H1 (cell line): ENCODE data around the gene TSPAN9. TPM values are rescaled to one million over a fixed set of nuclear protein-coding genes. Genes with fewer than 3 reads are reported as not detected.
A peak's percentile ranks its signal among the peaks of the same experiment; 100 is the strongest.

Experiments
- CTCF ChIA-PET: fragments of 300-600 bp; sonication (Branson Sonifier 250); formaldehyde crosslinking; loops from one replicate; lab custom pipeline; 2021; ENCODE audit not compliant: partially characterized antibody; lab: Charles Lee
- POLR2A ChIA-PET: fragments of 300-600 bp; sonication (Branson Sonifier 250); formaldehyde crosslinking; loops from one replicate; lab custom pipeline; 2021; ENCODE audit warnings: inconsistent platforms; ENCODE audit not compliant: partially characterized antibody; lab: Charles Lee
- DNase-seq, 2 experiments: peaks; one replicate each; pipeline versions ENCODE4 v3.0.0 to v3.0.0-alpha.2; 2010 to 2022; ENCODE audit warnings: low spot score in 2 of 2, low read depth in 1 of 2, mixed read lengths in 1 of 2
- FAIRE-seq: peaks from 2 replicates; lab custom pipeline; 2011; peaks lifted over from hg19 to GRCh38; lab: Jason Lieb, UNC
- H2AFZ ChIP-seq: 2 replicates; pipeline ENCODE4 v1.8.1; 2012; ENCODE audit warnings: low read length, inconsistent platforms
- H2AK5ac ChIP-seq: 2 replicates; pipeline ENCODE4 v1.6.1; 2013; ENCODE audit warnings: low read depth, low read length
- H2BK120ac ChIP-seq: replicated peaks from 2 replicates; pipeline ENCODE3; 2013; ENCODE audit warnings: low read depth, low read length, inconsistent platforms
- H2BK12ac ChIP-seq: 2 replicates; pipeline ENCODE4 v1.6.1; 2013; ENCODE audit warnings: low read depth, low read length
- H2BK15ac ChIP-seq: 2 replicates; pipeline ENCODE4 v1.6.1; 2013; ENCODE audit warnings: low read length
- H2BK20ac ChIP-seq: 2 replicates; pipeline ENCODE4 v1.6.1; 2013; ENCODE audit warnings: low read length
- H2BK5ac ChIP-seq: 2 replicates; pipeline ENCODE4 v1.6.1; 2013; ENCODE audit warnings: low read depth, low read length
- H3K14ac ChIP-seq: 2 replicates; pipeline ENCODE4 v1.6.1; 2013; ENCODE audit warnings: inconsistent platforms; ENCODE audit not compliant: insufficient read length
- H3K18ac ChIP-seq: 2 replicates; pipeline ENCODE4 v1.6.1; 2013; ENCODE audit warnings: low read length; ENCODE audit errors: extremely low read depth
- H3K23ac ChIP-seq: 2 replicates; pipeline ENCODE4 v1.6.1; 2013; ENCODE audit warnings: inconsistent platforms; ENCODE audit not compliant: insufficient read length
- H3K23me2 ChIP-seq: 2 replicates; pipeline ENCODE4 v1.6.1; 2013; ENCODE audit warnings: low read depth, low read length
- H3K27ac ChIP-seq: 2 replicates; pipeline ENCODE4 v1.6.1; 2011; ENCODE audit warnings: low read depth, low read length, inconsistent platforms
- H3K27me3 ChIP-seq, 4 experiments: replicated peaks in 1 of 4; 1 replicate in 1 of 4; 2 replicates in 3 of 4; pipeline versions ENCODE4 v1.6.1 to v1.8.1; 2011 to 2013; ENCODE audit warnings: low read length in 3 of 4, mild to moderate bottlenecking in 3 of 4, inconsistent platforms in 2 of 4, mixed read lengths in 2 of 4, moderate library complexity in 1 of 4; ENCODE audit not compliant: control insufficient read depth in 3 of 4, insufficient read depth in 3 of 4; ENCODE audit errors: extremely low read depth in 1 of 4
- H3K36me3 ChIP-seq, 4 experiments: 2 replicates each; pipeline versions ENCODE4 v1.6.1 to v1.8.1; 2011 to 2013; ENCODE audit warnings: mild to moderate bottlenecking in 4 of 4, low read length in 3 of 4, moderate library complexity in 2 of 4, control low read depth in 1 of 4, inconsistent platforms in 1 of 4; ENCODE audit not compliant: insufficient read depth in 4 of 4, control insufficient read depth in 2 of 4
- H3K4ac ChIP-seq: replicated peaks from 2 replicates; pipeline ENCODE3; 2013; ENCODE audit warnings: low read length, low read depth, mixed read lengths, inconsistent platforms; ENCODE audit not compliant: insufficient read length
- H3K4me1 ChIP-seq, 4 experiments: replicated peaks in 1 of 4; 1 replicate in 1 of 4; 2 replicates in 3 of 4; pipeline versions ENCODE4 v1.6.1 to v1.8.1; 2011 to 2013; ENCODE audit warnings: low read length in 3 of 4, inconsistent platforms in 2 of 4, mixed read lengths in 1 of 4; ENCODE audit not compliant: insufficient read depth in 4 of 4, control insufficient read depth in 3 of 4
- H3K4me2 ChIP-seq, 2 experiments: 2 replicates each; pipeline versions ENCODE4 v1.6.1 to v1.8.1; 2011 to 2013; ENCODE audit warnings: low read depth in 2 of 2, low read length in 2 of 2, control low read depth in 1 of 2, inconsistent platforms in 1 of 2, mild to moderate bottlenecking in 1 of 2; ENCODE audit not compliant: insufficient read depth in 1 of 2
- H3K4me3 ChIP-seq, 4 experiments: fragments of 200-600, 300-600 bp in 1 of 4; sonication (generic), shearing (Covaris generic), sonication (Bioruptor Twin) in 1 of 4; 2 replicates each; pipeline versions ENCODE4 v1.5.1 to v1.8.1; 2011 to 2016; ENCODE audit warnings: low read length in 4 of 4, low read depth in 3 of 4, control low read depth in 2 of 4, inconsistent platforms in 2 of 4, mild to moderate bottlenecking in 2 of 4, mixed read lengths in 1 of 4, moderate library complexity in 1 of 4; ENCODE audit not compliant: insufficient read depth in 2 of 4; ENCODE audit errors: extremely low read depth in 1 of 4
- H3K56ac ChIP-seq: replicated peaks from 2 replicates; pipeline ENCODE3; 2013; ENCODE audit warnings: low read depth, mild to moderate bottlenecking, mixed read lengths, low read length, inconsistent platforms; ENCODE audit not compliant: insufficient read length
- H3K79me1 ChIP-seq: 2 replicates; pipeline ENCODE4 v1.6.1; 2013; ENCODE audit warnings: low read depth, low read length, control low read depth
- H3K79me2 ChIP-seq, 2 experiments: 2 replicates each; pipeline versions ENCODE4 v1.6.1 to v1.8.1; 2012 to 2013; ENCODE audit warnings: low read length in 2 of 2, mild to moderate bottlenecking in 2 of 2, inconsistent platforms in 1 of 2; ENCODE audit not compliant: insufficient read depth in 2 of 2, control insufficient read depth in 1 of 2
- H3K9ac ChIP-seq, 4 experiments: replicated peaks in 1 of 4; 1 replicate in 1 of 4; 2 replicates in 3 of 4; pipeline versions ENCODE4 v1.6.1 to v1.8.1; 2011 to 2013; ENCODE audit warnings: low read depth in 3 of 4, low read length in 3 of 4, control low read depth in 2 of 4, mild to moderate bottlenecking in 2 of 4, moderate library complexity in 2 of 4, inconsistent platforms in 1 of 4; ENCODE audit errors: extremely low read depth in 1 of 4
- H3K9me3 ChIP-seq, 2 experiments: 2 replicates each; pipeline versions ENCODE4 v1.6.1 to v1.8.1; 2012 to 2013; ENCODE audit warnings: mild to moderate bottlenecking in 2 of 2, moderate library complexity in 2 of 2, control low read depth in 1 of 2, inconsistent platforms in 1 of 2, low read depth in 1 of 2, low read length in 1 of 2, mixed read lengths in 1 of 2; ENCODE audit not compliant: insufficient read depth in 2 of 2
- H4K20me1 ChIP-seq, 2 experiments: replicated peaks in 1 of 2; 2 replicates each; pipeline versions ENCODE3 to v1.8.1; 2011 to 2013; ENCODE audit warnings: inconsistent platforms in 2 of 2, low read length in 2 of 2, mild to moderate bottlenecking in 1 of 2; ENCODE audit not compliant: insufficient read depth in 2 of 2, control insufficient read depth in 1 of 2
- H4K5ac ChIP-seq: 2 replicates; pipeline ENCODE4 v1.6.1; 2013; ENCODE audit warnings: low read length, low read depth, mixed read lengths, inconsistent platforms; ENCODE audit not compliant: insufficient read length
- H4K8ac ChIP-seq: 2 replicates; pipeline ENCODE4 v1.8.0; 2013; ENCODE audit warnings: mild to moderate bottlenecking, moderate library complexity, low read length, inconsistent platforms; ENCODE audit not compliant: insufficient read depth; ENCODE audit errors: extremely low read depth
- H4K91ac ChIP-seq: replicated peaks from 2 replicates; pipeline ENCODE3; 2013; ENCODE audit warnings: low read length, mixed read lengths, inconsistent platforms; ENCODE audit not compliant: insufficient read length
- ASH2L ChIP-seq: fragments of 200-600, 300-600 bp; sonication (generic); IDR thresholded peaks from one replicate; pipeline ENCODE4 v1.7.1; 2017; ENCODE audit warnings: low read length
- BACH1 ChIP-seq: IDR thresholded peaks from 2 replicates; pipeline ENCODE4 v1.6.1; 2012; ENCODE audit warnings: low read length, improper control_type of control experiment
- CBX5 ChIP-seq: fragments of 300-800, 300-1000 bp; sonication (generic); IDR thresholded peaks from 2 replicates; pipeline ENCODE4 v1.7.1; 2016; ENCODE audit warnings: antibody characterized with exemption, low read length, low read depth
- EZH2 ChIP-seq: fragments of 200-600 bp; sonication (generic); IDR thresholded peaks from 2 replicates; pipeline ENCODE4 v1.7.1; 2012; ENCODE audit warnings: low read depth, mild to moderate bottlenecking, moderate library complexity, low read length, inconsistent platforms; ENCODE audit not compliant: severe bottlenecking
- GABPA ChIP-seq: IDR thresholded peaks from 2 replicates; pipeline ENCODE4 v1.6.1; 2011; ENCODE audit warnings: mild to moderate bottlenecking, low read length, moderate library complexity, borderline replicate concordance; ENCODE audit not compliant: insufficient read depth
- HDAC6 ChIP-seq: IDR thresholded peaks from one replicate; pipeline ENCODE4 v1.7.1; 2012; ENCODE audit warnings: low read depth, mild to moderate bottlenecking, inconsistent platforms, low read length, moderate library complexity
- SIN3A ChIP-seq, 2 experiments: IDR thresholded peaks in 1 of 2; conservative IDR thresholded peaks in 1 of 2; 2 replicates each; pipeline ENCODE4 v1.6.1; 2011 to 2012; ENCODE audit warnings: low read length in 2 of 2, improper control_type of control experiment in 1 of 2, low read depth in 1 of 2, mild to moderate bottlenecking in 1 of 2
- SIX5 ChIP-seq: IDR thresholded peaks from 2 replicates; pipeline ENCODE4 v1.6.1; 2011; ENCODE audit warnings: mild to moderate bottlenecking, low read depth, low read length
- TAF1 ChIP-seq: IDR thresholded peaks from 2 replicates; pipeline ENCODE4 v1.6.1; 2011; ENCODE audit warnings: mild to moderate bottlenecking, low read depth, low read length
- WGBS, 2 experiments: shearing (Covaris generic) in 1 of 2; methylation state at CpG; one replicate each; pipeline versions ENCODE4 v1.1.6 to v1.1.7; 2013 to 2015; ENCODE audit warnings: low lambda C conversion rate in 2 of 2, mixed read lengths in 2 of 2, inconsistent platforms in 1 of 2, low coverage in 1 of 2, missing lambda C conversion rate in 1 of 2; ENCODE audit not compliant: insufficient replicate concordance in 2 of 2, insufficient coverage in 1 of 2, insufficient read length in 1 of 2; ENCODE audit errors: extremely low coverage in 1 of 2, missing lambda C conversion rate in 1 of 2; 5-methylcytosine and 5-hydroxymethylcytosine counted together
- polyA plus RNA-seq, 7 experiments: library from polyadenylated mRNA; depleted of rRNA in 3 of 7; stranded (reverse) in 5 of 7; unstranded in 2 of 7; fragments of >200 nt in 5 of 7; fragments of 200-250 nt in 2 of 7; gene quantifications; 1 replicate in 5 of 7; 2 replicates in 1 of 7; 4 replicates in 1 of 7; pipeline versions ENCODE4 v1.2.1 to v1.2.3, GENCODE V29; 2011 to 2013; ENCODE audit warnings: missing spikeins in 2 of 7, mixed read lengths in 2 of 7
- total RNA-seq: library from RNA; stranded (reverse); fragmentation: NEBNext Ultra II Directional; extraction: Animal tissue kit (Norgen Biotek cat#: 25700); gene quantifications from 2 replicates; pipeline ENCODE4 v1.2.1, GENCODE V29; 2021
- TF ChIP-seq, protein P1 (sequence below): IDR thresholded peaks from 2 replicates; pipeline ENCODE4 v1.6.1; 2011; ENCODE audit warnings: low read depth, mild to moderate bottlenecking, low read length; ENCODE audit not compliant: insufficient read depth
- TF ChIP-seq, protein P2 (sequence below): IDR thresholded peaks from 2 replicates; pipeline ENCODE4 v1.6.1; 2012; ENCODE audit warnings: inconsistent platforms

TSPAN9 gene
- total and polyA plus RNA-seq, 2 of the 8 experiments (the other 6 are each of a cell fraction or from before 2014, with no cell fraction given): 11.5 to 29.1 TPM

DNA sequence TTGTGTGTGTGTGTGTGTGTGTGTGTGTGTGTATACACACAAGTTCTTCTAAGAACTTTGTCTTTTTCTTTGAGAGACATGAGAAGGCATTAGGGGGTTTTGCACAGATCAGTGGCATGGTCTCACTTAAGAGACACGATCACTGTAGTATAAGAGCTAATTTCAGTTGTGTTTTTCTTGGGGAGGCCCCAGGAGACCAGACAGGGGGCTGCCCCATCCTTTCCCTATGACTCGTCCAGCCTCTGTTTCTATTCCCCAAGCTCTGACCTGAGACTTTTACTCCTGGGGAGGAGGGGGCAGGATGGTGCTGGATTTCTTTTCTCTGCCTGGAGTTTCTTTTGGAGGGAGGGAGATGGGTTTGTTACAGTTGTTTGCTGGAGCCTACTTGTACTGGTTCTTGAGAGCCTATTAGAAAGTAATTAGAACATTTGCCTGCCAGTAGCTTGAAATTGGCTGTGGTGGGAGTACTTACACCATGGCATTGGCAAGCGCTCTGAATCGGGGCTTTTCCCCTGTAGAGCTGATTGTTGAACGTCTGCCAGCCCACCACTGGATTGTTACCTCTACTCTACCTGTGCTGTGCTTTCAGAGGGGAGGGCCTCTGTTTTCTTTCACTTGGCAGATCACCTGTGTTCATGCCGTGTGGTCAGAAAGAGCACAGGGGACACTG is 109.5 kb downstream of the TSPAN9 start:
- no peak for DNase-seq
- H2BK12ac ChIP-seq: no peak overlapping the region
- no peak overlapping the region for H3K18ac ChIP-seq
- H3K36me3 ChIP-seq: no peaks in the 10 kb centered on the region
- no peak overlapping the region for H3K4ac ChIP-seq
- H3K27ac ChIP-seq: no peak overlapping the region
- no peak overlapping the region for H2AFZ ChIP-seq
- H3K9ac ChIP-seq: no peak overlapping the region
- ChIA-PET POLR2A (interaction anchor here (0.8 kb wide), 1 partner anchor 9 kb away, joined by 3 read pairs; no protein-coding TSS in a partner anchor), CTCF (interaction anchor here (0.5 to 12.7 kb wide), 21 partner anchors 10 to 436 kb away, joined by 3 to 83 read pairs (median 4); no protein-coding TSS in a partner anchor)
- H4K20me1 ChIP-seq: peaks cover 0 to 3% of the 10 kb centered on the region in 2 experiments
- no peak overlapping the region for H2BK120ac ChIP-seq
- no peak for FAIRE-seq
- no peak overlapping the region for H2BK20ac ChIP-seq
- H2AK5ac ChIP-seq: 0 out of 2 replicates have a peak overlapping the region, but pooled peaks have one; percentile 60
- no peak overlapping the region; the same call in 1 of the 2 replicates for H2BK5ac ChIP-seq
- no peak overlapping the region for H3K23ac ChIP-seq
- no peak overlapping the region for H4K8ac ChIP-seq
- H3K56ac ChIP-seq: no peak overlapping the region
- no peak overlapping the region for H4K5ac ChIP-seq
- H3K9me3 ChIP-seq: no peaks in the 10 kb centered on the region
- H3K4me1 ChIP-seq: peaks cover 0 to 5% (median 0%) of the 10 kb centered on the region in 4 experiments; a peak in 2 of 7 replicates
- peaks cover 4% of the 10 kb centered on the region for H3K79me1 ChIP-seq
- H3K14ac ChIP-seq: no peak overlapping the region
- no peaks in the 10 kb centered on the region for H3K23me2 ChIP-seq
- no peak overlapping the region for H3K4me2 ChIP-seq
- no peak overlapping the region for H3K4me3 ChIP-seq
- no peak overlapping the region for H4K91ac ChIP-seq
- no peaks in the 10 kb centered on the region for H3K79me2 ChIP-seq
- H3K27me3 ChIP-seq: no peaks in the 10 kb centered on the region
- H2BK15ac ChIP-seq: no peak overlapping the region; the same call in 1 of the 2 replicates
- 86% methylated on average over 6 of the region's 6 CpGs; no CpG with 5 or more reads in 1 of the 2 experiments for WGBS, 2 experiments
- TF ChIP-seq TAF1 (no peak), CBX5 (no peak), GABPA (no peak), EZH2 (no peak), ASH2L (no peak), SIX5 (no peak), HDAC6 (no peak), SIN3A (conservative IDR thresholded peaks at IDR 0.05 in 1 of 2, IDR thresholded peaks at IDR 0.05 in 1 of 2; ENCODE audit: low read depth in 1 of 2, low read length in 2 of 2) (no peak), BACH1 (no peak)
- TF ChIP-seq, protein P1, sequence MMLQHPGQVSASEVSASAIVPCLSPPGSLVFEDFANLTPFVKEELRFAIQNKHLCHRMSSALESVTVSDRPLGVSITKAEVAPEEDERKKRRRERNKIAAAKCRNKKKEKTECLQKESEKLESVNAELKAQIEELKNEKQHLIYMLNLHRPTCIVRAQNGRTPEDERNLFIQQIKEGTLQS: no peak
- TF ChIP-seq, protein P2, sequence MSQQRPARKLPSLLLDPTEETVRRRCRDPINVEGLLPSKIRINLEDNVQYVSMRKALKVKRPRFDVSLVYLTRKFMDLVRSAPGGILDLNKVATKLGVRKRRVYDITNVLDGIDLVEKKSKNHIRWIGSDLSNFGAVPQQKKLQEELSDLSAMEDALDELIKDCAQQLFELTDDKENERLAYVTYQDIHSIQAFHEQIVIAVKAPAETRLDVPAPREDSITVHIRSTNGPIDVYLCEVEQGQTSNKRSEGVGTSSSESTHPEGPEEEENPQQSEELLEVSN: no peak
